B cell (primary cell): ENCODE results near the gene LRRC72. TPM values are rescaled to one million over a fixed set of nuclear protein-coding genes. Genes with fewer than 3 reads are reported as not detected.

ENCODE experiments used
- ATAC-seq: fragments of 200-7000 bp; cut with Tn5 transposase; one replicate; pipeline ENCODE4 v1.10.0; 2021; ENCODE audit warnings: low read depth, mild to moderate bottlenecking, moderate number of reproducible peaks, moderate library complexity
- CTCF ChIA-PET: fragments of 350-600 bp; sonication (Branson Sonifier 250); formaldehyde crosslinking; loops from one replicate; lab custom pipeline; 2021; ENCODE audit warnings: antibody characterized with exemption, inconsistent platforms; lab: Charles Lee
- POLR2A ChIA-PET: fragments of 350-600 bp; sonication (Branson Sonifier 250); formaldehyde crosslinking; loops from one replicate; lab custom pipeline; 2021; ENCODE audit warnings: antibody characterized with exemption; lab: Charles Lee
- DNase-seq: peaks from one replicate; pipeline ENCODE4 v3.0.0; 2013
- H2AFZ ChIP-seq: 2 replicates; pipeline ENCODE4 v1.6.1; 2012; ENCODE audit warnings: mild to moderate bottlenecking, low read depth, low read length; ENCODE audit not compliant: insufficient read depth, poor library complexity, severe bottlenecking
- H3K27ac ChIP-seq, 2 donors: 1 replicate in 1 of 2; 2 replicates in 1 of 2; pipeline ENCODE4 v1.5.1; 2012 to 2013; ENCODE audit warnings: low read length in 2 of 2, mild to moderate bottlenecking in 2 of 2, moderate library complexity in 1 of 2
- H3K27me3 ChIP-seq, 4 experiments: fragments of 200-600 bp in 1 of 4; sonication (generic) in 1 of 4; replicated peaks in 1 of 4; 1 replicate in 2 of 4; 2 replicates in 2 of 4; pipeline versions ENCODE4 v1.6.1 to v1.7.0; 2013 to 2016; ENCODE audit warnings: low read length in 3 of 4, mild to moderate bottlenecking in 2 of 4, mixed read lengths in 1 of 4, moderate library complexity in 1 of 4; ENCODE audit not compliant: insufficient read depth in 4 of 4, control insufficient read depth in 3 of 4; ENCODE audit errors: control extremely low read depth in 1 of 4
- H3K36me3 ChIP-seq, 2 experiments: replicated peaks in 1 of 2; 1 replicate in 1 of 2; 2 replicates in 1 of 2; pipeline versions ENCODE4 v1.6.1 to v1.7.1; 2013; ENCODE audit warnings: low read length in 1 of 2; ENCODE audit not compliant: insufficient read depth in 2 of 2, control insufficient read depth in 1 of 2; ENCODE audit errors: control extremely low read depth in 1 of 2, extremely low read depth in 1 of 2
- H3K4me1 ChIP-seq, 2 donors: fragments of 200-600 bp in 1 of 2; sonication (generic) in 1 of 2; 1 replicate in 1 of 2; 2 replicates in 1 of 2; pipeline versions ENCODE4 v1.5.1 to v1.6.1; 2013 to 2017; ENCODE audit warnings: low read length in 2 of 2; ENCODE audit not compliant: control insufficient read depth in 2 of 2, insufficient read depth in 2 of 2
- H3K4me2 ChIP-seq: replicated peaks from 2 replicates; pipeline ENCODE3; 2012; ENCODE audit warnings: mild to moderate bottlenecking, low read depth, low read length; ENCODE audit not compliant: poor library complexity, severe bottlenecking
- H3K4me3 ChIP-seq, 5 experiments: fragments of 200-600 bp in 1 of 5; sonication (generic) in 1 of 5; 1 replicate in 3 of 5; 2 replicates in 2 of 5; pipeline versions ENCODE4 v1.5.1 to v1.7.0; 2011 to 2016; ENCODE audit warnings: low read length in 4 of 5, mild to moderate bottlenecking in 4 of 5, low read depth in 2 of 5, control low read depth in 1 of 5, moderate library complexity in 1 of 5; ENCODE audit not compliant: insufficient read depth in 1 of 5; ENCODE audit errors: control extremely low read depth in 1 of 5, extremely low read depth in 1 of 5
- H3K79me2 ChIP-seq: fragments of 200-600 bp; sonication (generic); one replicate; pipeline ENCODE4 v1.6.0; 2016; ENCODE audit warnings: low read length; ENCODE audit not compliant: control insufficient read depth, insufficient read depth
- H3K9ac ChIP-seq: fragments of 200-600 bp; sonication (generic); 2 replicates; pipeline ENCODE4 v1.6.1; 2017; ENCODE audit warnings: mild to moderate bottlenecking, low read length, moderate library complexity
- H3K9me3 ChIP-seq, 3 donors: one replicate each; pipeline versions ENCODE4 v1.6.1 to v1.7.1; 2013; ENCODE audit warnings: low read length in 2 of 3; ENCODE audit not compliant: control insufficient read depth in 2 of 3, insufficient read depth in 1 of 3; ENCODE audit errors: control extremely low read depth in 1 of 3
- H4K20me1 ChIP-seq: 2 replicates; pipeline ENCODE4 v1.6.0; 2012; ENCODE audit warnings: mild to moderate bottlenecking, low read length; ENCODE audit not compliant: insufficient read depth, control insufficient read depth, poor library complexity, severe bottlenecking
- H3K27ac Mint-ChIP-seq: one replicate; pipeline ENCODE4 v1.8.0; 2021; ENCODE audit warnings: mixed read lengths
- H3K27me3 Mint-ChIP-seq: one replicate; pipeline ENCODE4 v1.8.0; 2021; ENCODE audit warnings: mixed read lengths
- H3K4me1 Mint-ChIP-seq: one replicate; pipeline ENCODE4 v1.8.0; 2021; ENCODE audit warnings: mixed read lengths
- H3K4me3 Mint-ChIP-seq: one replicate; pipeline ENCODE4 v1.8.0; 2021; ENCODE audit warnings: mixed read lengths
- H3K9me3 Mint-ChIP-seq: one replicate; pipeline ENCODE4 v1.8.0; 2022; ENCODE audit warnings: mixed read lengths; ENCODE audit not compliant: insufficient read depth
- EZH2 ChIP-seq: IDR thresholded peaks from 2 replicates; pipeline ENCODE4 v1.6.1; 2012; ENCODE audit warnings: borderline replicate concordance, low read depth, mild to moderate bottlenecking, moderate library complexity, low read length; ENCODE audit not compliant: insufficient read depth, poor library complexity, severe bottlenecking
- WGBS: methylation state at CpG from one replicate; pipeline ENCODE4 v1.1.5; 2013; ENCODE audit warnings: missing lambda C conversion rate; ENCODE audit not compliant: insufficient coverage; 5-methylcytosine and 5-hydroxymethylcytosine counted together
- intact Hi-C: fragments of 100-400 bp; cut with micrococcal nuclease; formaldehyde crosslinking; loops from one replicate; pipeline ENCODE4 v1.10.0; 2022
- polyA plus RNA-seq: library from polyadenylated mRNA; depleted of rRNA; stranded (reverse); fragments of >200 nt; gene quantifications from 2 replicates; pipeline ENCODE4 v1.2.3, GENCODE V29; 2012
- total RNA-seq, 2 donors: library from RNA; stranded (reverse); fragments of 120-200 nt in 1 of 2; gene quantifications; 1 replicate in 1 of 2; 2 replicates in 1 of 2; pipeline versions ENCODE4 v1.2.3 to v1.2.4, GENCODE V29; 2013 to 2022
- TF ChIP-seq, protein P1 (sequence below): fragments of 200-600 bp; IDR thresholded peaks from one replicate; pipeline ENCODE4 v1.8.0; 2022; ENCODE audit warnings: antibody characterized with exemption, mild to moderate bottlenecking

LRRC72 gene
- total and polyA plus RNA-seq, 2 donors (not counting 1 experiment from before 2014, with no cell fraction given) = not detected

- Histone ChIP-seq H3K9ac (no peak overlapping the region), H3K4me1 (no peaks in the 10 kb centered on the region), H2AFZ (no peak overlapping the region), H3K79me2 (no peaks in the 10 kb centered on the region), H3K27me3 (no peaks in the 10 kb centered on the region), H4K20me1 (no peaks in the 10 kb centered on the region), H3K36me3 (no peaks in the 10 kb centered on the region), H3K27ac (no peak overlapping the region), H3K4me3 (no peak overlapping the region), H3K4me2 (no peak overlapping the region), H3K9me3 (peaks cover 0 to 5% (median 0%) of the 10 kb centered on the region in 3 donors)
- H3K4me3 Mint-ChIP-seq = no peak overlapping the region
- no peak for ATAC-seq
- ChIA-PET CTCF (interaction anchor here (1.4 kb wide), 1 partner anchor 18 kb away, joined by 5 read pairs; no protein-coding TSS in a partner anchor), POLR2A (no interaction called here)
- peaks cover 17% of the 10 kb centered on the region for H3K27me3 Mint-ChIP-seq
- intact Hi-C loops = no loop called here
- DNase-seq = no peak
- H3K9me3 Mint-ChIP-seq = no peaks in the 10 kb centered on the region
- 86% methylated on average over 5 of the region's 7 CpGs for WGBS
- H3K4me1 Mint-ChIP-seq = no peaks in the 10 kb centered on the region
- TF ChIP-seq EZH2 = no peak
- TF ChIP-seq, protein P1, sequence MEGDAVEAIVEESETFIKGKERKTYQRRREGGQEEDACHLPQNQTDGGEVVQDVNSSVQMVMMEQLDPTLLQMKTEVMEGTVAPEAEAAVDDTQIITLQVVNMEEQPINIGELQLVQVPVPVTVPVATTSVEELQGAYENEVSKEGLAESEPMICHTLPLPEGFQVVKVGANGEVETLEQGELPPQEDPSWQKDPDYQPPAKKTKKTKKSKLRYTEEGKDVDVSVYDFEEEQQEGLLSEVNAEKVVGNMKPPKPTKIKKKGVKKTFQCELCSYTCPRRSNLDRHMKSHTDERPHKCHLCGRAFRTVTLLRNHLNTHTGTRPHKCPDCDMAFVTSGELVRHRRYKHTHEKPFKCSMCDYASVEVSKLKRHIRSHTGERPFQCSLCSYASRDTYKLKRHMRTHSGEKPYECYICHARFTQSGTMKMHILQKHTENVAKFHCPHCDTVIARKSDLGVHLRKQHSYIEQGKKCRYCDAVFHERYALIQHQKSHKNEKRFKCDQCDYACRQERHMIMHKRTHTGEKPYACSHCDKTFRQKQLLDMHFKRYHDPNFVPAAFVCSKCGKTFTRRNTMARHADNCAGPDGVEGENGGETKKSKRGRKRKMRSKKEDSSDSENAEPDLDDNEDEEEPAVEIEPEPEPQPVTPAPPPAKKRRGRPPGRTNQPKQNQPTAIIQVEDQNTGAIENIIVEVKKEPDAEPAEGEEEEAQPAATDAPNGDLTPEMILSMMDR = no peak
- no peak overlapping the region for H3K27ac Mint-ChIP-seq
Measured at GRCh38 chr7:16546921-16547505, 20.4 kb downstream of the LRRC72 start.

GRCh38 chr7:16548428-16548827 lies 21.8 kb downstream of the LRRC72 start:
- 84% methylated on average over 2 of the region's 2 CpGs for WGBS
- POLR2A ChIA-PET = no interaction called here
- Mint-ChIP-seq H3K27ac (no peak overlapping the region), H3K4me1 (no peaks in the 10 kb centered on the region), H3K4me3 (no peak overlapping the region), H3K27me3 (peaks cover 22% of the 10 kb centered on the region), H3K9me3 (no peaks in the 10 kb centered on the region)
- H3K79me2 ChIP-seq = no peaks in the 10 kb centered on the region
- H4K20me1 ChIP-seq = no peaks in the 10 kb centered on the region
- TF ChIP-seq EZH2 = no peak
- TF ChIP-seq, protein P1 = no peak
- CTCF ChIA-PET = interaction anchor here (1.3 kb wide), 1 partner anchor 16 kb away, joined by 8 read pairs; no protein-coding TSS in a partner anchor
- intact Hi-C loops = no loop called here
- H3K36me3 ChIP-seq = no peaks in the 10 kb centered on the region
- H2AFZ ChIP-seq = no peak overlapping the region
- no peak for ATAC-seq
- no peaks in the 10 kb centered on the region for H3K27me3 ChIP-seq
- no peak overlapping the region for H3K4me3 ChIP-seq
- no peaks in the 10 kb centered on the region for H3K4me1 ChIP-seq
- no peak overlapping the region for H3K9ac ChIP-seq
- no peak overlapping the region for H3K4me2 ChIP-seq
- no peak overlapping the region for H3K27ac ChIP-seq
- peaks cover 0 to 5% (median 0%) of the 10 kb centered on the region in 3 donors for H3K9me3 ChIP-seq
- no peak for DNase-seq
